H1 (cell line): ENCODE data around the gene NCOA1.

Experiments
- CBX5 ChIP-seq: fragments of 300-800, 300-1000 bp; sonication (generic); IDR thresholded peaks from 2 replicates; pipeline ENCODE4 v1.7.1; 2016; ENCODE audit warnings: antibody characterized with exemption, low read length, low read depth
- CTCF ChIP-seq, 3 experiments: IDR thresholded peaks; 1 replicate in 2 of 3; 2 replicates in 1 of 3; pipeline versions ENCODE4 v1.5.1 to v1.6.1; 2011; ENCODE audit warnings: low read length in 3 of 3, mild to moderate bottlenecking in 3 of 3, inconsistent platforms in 2 of 3, low read depth in 1 of 3, moderate library complexity in 1 of 3; ENCODE audit not compliant: insufficient read depth in 1 of 3; ENCODE audit errors: control extremely low read depth in 1 of 3
- EGR1 ChIP-seq: IDR thresholded peaks from 2 replicates; pipeline ENCODE4 v1.6.1; 2011; ENCODE audit warnings: low read depth, low read length, borderline replicate concordance
- PHF8 ChIP-seq: fragments of 200-600 bp; sonication (generic); conservative IDR thresholded peaks from 2 replicates; pipeline ENCODE4 v1.7.1; 2012; ENCODE audit warnings: low read depth, mild to moderate bottlenecking, inconsistent platforms, low read length, moderate library complexity
- POLR2A ChIP-seq, 2 experiments: IDR thresholded peaks; 1 replicate in 1 of 2; 2 replicates in 1 of 2; pipeline ENCODE4 v1.6.1; 2011; ENCODE audit warnings: low read depth in 2 of 2, low read length in 2 of 2, mild to moderate bottlenecking in 2 of 2; ENCODE audit errors: control extremely low read depth in 1 of 2
- POLR2AphosphoS5 ChIP-seq: IDR thresholded peaks from 2 replicates; pipeline ENCODE4 v1.6.1; 2011; ENCODE audit warnings: low read depth, low read length
- TCF12 ChIP-seq: IDR thresholded peaks from 2 replicates; pipeline ENCODE4 v1.6.1; 2011; ENCODE audit warnings: low read depth, mild to moderate bottlenecking, low read length
- TF ChIP-seq, protein P1 (sequence below): IDR thresholded peaks from 2 replicates; pipeline ENCODE4 v1.6.1; 2012; ENCODE audit warnings: low read length, inconsistent platforms

- no peak for TF ChIP-seq CTCF (IDR thresholded peaks at IDR 0.05; ENCODE audit: control extremely low read depth in 1 of 3, insufficient read depth in 1 of 3, low read depth in 1 of 3, low read length in 3 of 3)
- no peak for TF ChIP-seq CBX5
- no peak for TF ChIP-seq POLR2A (IDR thresholded peaks at IDR 0.05; ENCODE audit: control extremely low read depth in 1 of 2, low read depth in 2 of 2, low read length in 2 of 2)
- no peak for TF ChIP-seq EGR1
- TF ChIP-seq PHF8: no peak
- TF ChIP-seq, protein P1, sequence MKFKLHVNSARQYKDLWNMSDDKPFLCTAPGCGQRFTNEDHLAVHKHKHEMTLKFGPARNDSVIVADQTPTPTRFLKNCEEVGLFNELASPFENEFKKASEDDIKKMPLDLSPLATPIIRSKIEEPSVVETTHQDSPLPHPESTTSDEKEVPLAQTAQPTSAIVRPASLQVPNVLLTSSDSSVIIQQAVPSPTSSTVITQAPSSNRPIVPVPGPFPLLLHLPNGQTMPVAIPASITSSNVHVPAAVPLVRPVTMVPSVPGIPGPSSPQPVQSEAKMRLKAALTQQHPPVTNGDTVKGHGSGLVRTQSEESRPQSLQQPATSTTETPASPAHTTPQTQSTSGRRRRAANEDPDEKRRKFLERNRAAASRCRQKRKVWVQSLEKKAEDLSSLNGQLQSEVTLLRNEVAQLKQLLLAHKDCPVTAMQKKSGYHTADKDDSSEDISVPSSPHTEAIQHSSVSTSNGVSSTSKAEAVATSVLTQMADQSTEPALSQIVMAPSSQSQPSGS: no peak
- no peak for TF ChIP-seq POLR2AphosphoS5
- no peak for TF ChIP-seq TCF12
Observed at GRCh38 chr2:24448797-24449196, 42.3 kb upstream of the NCOA1 start.
